CD14-positive monocyte (primary cell): ENCODE data around the gene KIAA0040. TPM values are rescaled to one million over a fixed set of nuclear protein-coding genes. Genes with fewer than 3 reads are reported as not detected.

Source experiments
- DNase-seq, 3 donors: peaks; one replicate each; pipeline ENCODE4 v3.0.0-alpha.2; 2011 to 2022
- H2AFZ ChIP-seq: 2 replicates; pipeline ENCODE4 v1.6.0; 2012; ENCODE audit warnings: mild to moderate bottlenecking, low read depth, low read length, inconsistent platforms; ENCODE audit not compliant: insufficient read depth, poor library complexity, severe bottlenecking
- H3K27ac ChIP-seq, 2 donors: 1 replicate in 1 of 2; 2 replicates in 1 of 2; pipeline ENCODE4 v1.5.1; 2012 to 2013; ENCODE audit warnings: low read length in 2 of 2, control low read depth in 1 of 2, inconsistent platforms in 1 of 2, low read depth in 1 of 2, mild to moderate bottlenecking in 1 of 2
- H3K27me3 ChIP-seq, 2 donors: one replicate each; pipeline versions ENCODE4 v1.6.0 to v1.6.1; 2011 to 2013; ENCODE audit warnings: low read length in 2 of 2; ENCODE audit not compliant: control insufficient read depth in 2 of 2, insufficient read depth in 2 of 2
- H3K36me3 ChIP-seq, 2 donors: replicated peaks in 1 of 2; 1 replicate in 1 of 2; 2 replicates in 1 of 2; pipeline versions ENCODE4 v1.5.1 to v1.6.1; 2012 to 2013; ENCODE audit warnings: low read length in 2 of 2, control low read depth in 1 of 2, inconsistent platforms in 1 of 2, mild to moderate bottlenecking in 1 of 2; ENCODE audit not compliant: insufficient read depth in 2 of 2, control insufficient read depth in 1 of 2
- H3K4me1 ChIP-seq, 2 donors: 1 replicate in 1 of 2; 2 replicates in 1 of 2; pipeline versions ENCODE4 v1.5.1 to v1.6.1; 2012 to 2013; ENCODE audit warnings: low read length in 2 of 2, control low read depth in 1 of 2, inconsistent platforms in 1 of 2, mild to moderate bottlenecking in 1 of 2, moderate library complexity in 1 of 2; ENCODE audit not compliant: insufficient read depth in 2 of 2, control insufficient read depth in 1 of 2
- H3K4me2 ChIP-seq: replicated peaks from 2 replicates; pipeline ENCODE3; 2012; ENCODE audit warnings: low read length, moderate library complexity, mild to moderate bottlenecking; ENCODE audit not compliant: poor library complexity, severe bottlenecking; ENCODE audit errors: extremely low read depth
- H3K4me3 ChIP-seq, 3 experiments: fragments of 200-600 bp in 1 of 3; sonication (generic) in 1 of 3; replicated peaks in 1 of 3; 1 replicate in 2 of 3; 2 replicates in 1 of 3; pipeline ENCODE4 v1.5.1; 2011 to 2013; ENCODE audit warnings: low read length in 3 of 3, mild to moderate bottlenecking in 3 of 3, control low read depth in 2 of 3, low read depth in 2 of 3, inconsistent platforms in 1 of 3, moderate library complexity in 1 of 3
- H3K79me2 ChIP-seq: 2 replicates; pipeline ENCODE4 v1.6.0; 2012; ENCODE audit warnings: mild to moderate bottlenecking, control low read depth, inconsistent platforms, low read length, moderate library complexity; ENCODE audit not compliant: insufficient read depth
- H3K9ac ChIP-seq: 2 replicates; pipeline ENCODE4 v1.6.0; 2017; ENCODE audit warnings: low read length, mild to moderate bottlenecking; ENCODE audit not compliant: insufficient read depth, poor library complexity, severe bottlenecking
- H3K9me3 ChIP-seq, 2 donors: replicated peaks in 1 of 2; 1 replicate in 1 of 2; 2 replicates in 1 of 2; pipeline versions ENCODE4 v1.5.1 to v1.6.1; 2012 to 2013; ENCODE audit warnings: low read length in 2 of 2, control low read depth in 1 of 2; ENCODE audit not compliant: control insufficient read depth in 1 of 2, insufficient read depth in 1 of 2
- H4K20me1 ChIP-seq: 2 replicates; pipeline ENCODE4 v1.6.0; 2012; ENCODE audit warnings: mild to moderate bottlenecking, low read length, control low read depth, moderate library complexity; ENCODE audit not compliant: insufficient read depth
- H3K27ac Mint-ChIP-seq, 7 donors: one replicate each; pipeline ENCODE4 v1.8.0; 2020; ENCODE audit warnings: mild to moderate bottlenecking in 7 of 7, mixed read lengths in 7 of 7, moderate library complexity in 6 of 7, inconsistent platforms in 2 of 7
- H3K27me3 Mint-ChIP-seq, 3 donors: one replicate each; pipeline ENCODE4 v1.8.0; 2021 to 2022; ENCODE audit warnings: low read depth in 3 of 3, mild to moderate bottlenecking in 3 of 3, mixed read lengths in 3 of 3, moderate library complexity in 3 of 3, inconsistent platforms in 1 of 3
- H3K36me3 Mint-ChIP-seq, 2 donors: one replicate each; pipeline ENCODE4 v1.8.0; 2020; ENCODE audit warnings: mixed read lengths in 2 of 2, inconsistent platforms in 1 of 2, mild to moderate bottlenecking in 1 of 2
- H3K4me1 Mint-ChIP-seq: one replicate; pipeline ENCODE4 v1.8.0; 2020; ENCODE audit warnings: mild to moderate bottlenecking, mixed read lengths
- H3K4me3 Mint-ChIP-seq, 2 donors: one replicate each; pipeline ENCODE4 v1.8.0; 2020; ENCODE audit warnings: mild to moderate bottlenecking in 2 of 2, mixed read lengths in 2 of 2, moderate library complexity in 1 of 2
- H3K9me3 Mint-ChIP-seq, 7 donors: one replicate each; pipeline ENCODE4 v1.8.0; 2020 to 2022; ENCODE audit warnings: mixed read lengths in 7 of 7, mild to moderate bottlenecking in 6 of 7, moderate library complexity in 6 of 7, inconsistent platforms in 2 of 7
- CTCF ChIP-seq: fragments of 200-600 bp; IDR thresholded peaks from one replicate; pipeline ENCODE4 v1.8.0; 2022; ENCODE audit warnings: antibody characterized with exemption, mild to moderate bottlenecking
- WGBS: methylation state at CpG from one replicate; pipeline ENCODE4 v1.1.5; 2013; ENCODE audit warnings: missing lambda C conversion rate; ENCODE audit not compliant: insufficient coverage; 5-methylcytosine and 5-hydroxymethylcytosine counted together
- intact Hi-C, 2 donors: fragments of 100-400 bp; cut with micrococcal nuclease; formaldehyde crosslinking; loops; one replicate each; pipeline versions ENCODE4 v1.15.0 to v1.15.1; 2023
- polyA plus RNA-seq, 3 donors: library from polyadenylated mRNA; depleted of rRNA in 1 of 3; unstranded in 2 of 3; stranded (reverse) in 1 of 3; fragments of 300-500 nt in 2 of 3; fragments of >200 nt in 1 of 3; fragmentation: Illumina TruSeq in 2 of 3; gene quantifications; 1 replicate in 2 of 3; 2 replicates in 1 of 3; pipeline ENCODE4 v1.2.3, GENCODE V29; 2012 to 2021

The KIAA0040 gene
- polyA plus RNA-seq, 3 donors, result 24.0 to 35.4 (median 25.9) TPM

- no peaks in the 10 kb centered on the region for H4K20me1 ChIP-seq
- no peaks in the 10 kb centered on the region for H3K27me3 ChIP-seq
- H3K4me2 ChIP-seq, result no peak overlapping the region
- H3K4me3 ChIP-seq, result no peak overlapping the region
- H2AFZ ChIP-seq, result no peak overlapping the region
- 60% methylated on average over 1 of the region's 1 CpG for WGBS
- Mint-ChIP-seq H3K9me3 (no peaks in the 10 kb centered on the region), H3K4me1 (peaks cover 8% of the 10 kb centered on the region), H3K36me3 (no peaks in the 10 kb centered on the region), H3K27me3 (peaks cover 1 to 4% (median 2%) of the 10 kb centered on the region in 3 donors), H3K4me3 (no peak overlapping the region), H3K27ac (no peak overlapping the region)
- H3K79me2 ChIP-seq, result no peaks in the 10 kb centered on the region
- H3K9ac ChIP-seq, result no peak overlapping the region
- no peak for TF ChIP-seq CTCF
- intact Hi-C loops, result no loop called here
- H3K27ac ChIP-seq, result no peak overlapping the region
- DNase-seq, result no peak
- peaks cover 5 to 6% of the 10 kb centered on the region in 2 donors for H3K4me1 ChIP-seq
- no peaks in the 10 kb centered on the region for H3K9me3 ChIP-seq
- no peaks in the 10 kb centered on the region for H3K36me3 ChIP-seq
These were observed 58.1 kb downstream of the KIAA0040 start for GRCh38 chr1:175134500-175134899.

GRCh38 chr1:175133673-175134435 lies 58.7 kb downstream of the KIAA0040 start:
- Mint-ChIP-seq H3K27me3 (peaks cover 1 to 4% (median 2%) of the 10 kb centered on the region in 3 donors), H3K9me3 (no peaks in the 10 kb centered on the region), H3K4me1 (peaks cover 12% of the 10 kb centered on the region), H3K27ac (no peak overlapping the region), H3K36me3 (no peaks in the 10 kb centered on the region), H3K4me3 (no peak overlapping the region)
- Histone ChIP-seq H3K9me3 (no peaks in the 10 kb centered on the region), H3K4me1 (peaks cover 12 to 13% of the 10 kb centered on the region in 2 donors), H3K4me3 (no peak overlapping the region), H3K27ac (no peak overlapping the region), H2AFZ (no peak overlapping the region), H3K36me3 (no peaks in the 10 kb centered on the region), H3K27me3 (no peaks in the 10 kb centered on the region), H3K4me2 (no peak overlapping the region), H3K79me2 (no peaks in the 10 kb centered on the region), H4K20me1 (no peaks in the 10 kb centered on the region), H3K9ac (no peak overlapping the region)
- no CpG with 5 or more reads among the region's 6 CpGs for WGBS
- TF ChIP-seq CTCF, result no peak
- intact Hi-C loops, result no loop called here
- DNase-seq, result no peak
